ENCODE measurements around the gene PNISR.

PNISR gene

GRCh38 chr6:99409672-99410071 is 15.4 kb downstream of the PNISR start:
- no peak for DNase-seq (ENCODE audit: low read depth in 1 of 2, low spot score in 1 of 2)

- no peak for DNase-seq (ENCODE audit: low read depth in 1 of 2, low spot score in 1 of 2)
Measured at GRCh38 chr6:99407076-99407475, 18.0 kb downstream of the PNISR start.

- DNase-seq (ENCODE audit: low read depth in 1 of 2, low spot score in 1 of 2): no peak
Measured at GRCh38 chr6:99402448-99402847, 22.7 kb downstream of the PNISR start.

GRCh38 chr6:99397287-99397686 is 27.8 kb downstream of the PNISR start:
- no peak for DNase-seq (ENCODE audit: low read depth in 1 of 2, low spot score in 1 of 2)

GRCh38 chr6:99393698-99394531 is 31.2 kb downstream of the PNISR start, which contains the start of gene COQ3:
COQ3 (minus strand) TSS chr6:99394195; CDS start chr6:99394179, 16 bp downstream.
- DNase-seq (ENCODE audit: low read depth in 1 of 2, low spot score in 1 of 2): peak; percentile 42 to 51

- no peak for DNase-seq (ENCODE audit: low read depth in 1 of 2, low spot score in 1 of 2)
Measured at GRCh38 chr6:99393366-99393697, 31.8 kb downstream of the PNISR start.

- no peak for DNase-seq (ENCODE audit: low read depth in 1 of 2, low spot score in 1 of 2)
Measured at GRCh38 chr6:99390896-99391295, 34.2 kb downstream of the PNISR start.

GRCh38 chr6:99384507-99384906 is 40.6 kb downstream of the PNISR start:
- no peak for DNase-seq (ENCODE audit: low read depth in 1 of 2, low spot score in 1 of 2)

GRCh38 chr6:99378636-99379035 is 46.5 kb downstream of the PNISR start:
- no peak for DNase-seq (ENCODE audit: low read depth in 1 of 2, low spot score in 1 of 2)

GRCh38 chr6:99369533-99369932 is 55.6 kb downstream of the PNISR start:
- no peak for DNase-seq (ENCODE audit: low read depth in 1 of 2, low spot score in 1 of 2)

- DNase-seq (ENCODE audit: low read depth in 1 of 2, low spot score in 1 of 2): no peak
Measured at GRCh38 chr6:99366852-99367251, 58.3 kb downstream of the PNISR start.

GRCh38 chr6:99364026-99364425 is 61.1 kb downstream of the PNISR start:
- no peak for DNase-seq (ENCODE audit: low read depth in 1 of 2, low spot score in 1 of 2)

GRCh38 chr6:99362678-99363268 is 62.3 kb downstream of the PNISR start:
- no peak for DNase-seq (ENCODE audit: low read depth in 1 of 2, low spot score in 1 of 2)

GRCh38 chr6:99359800-99360199 is 65.3 kb downstream of the PNISR start:
- DNase-seq (ENCODE audit: low read depth in 1 of 2, low spot score in 1 of 2): no peak

GRCh38 chr6:99356641-99357040 is 68.5 kb downstream of the PNISR start:
- DNase-seq (ENCODE audit: low read depth in 1 of 2, low spot score in 1 of 2): no peak

GRCh38 chr6:99354983-99355382 is 70.1 kb downstream of the PNISR start:
- no peak for DNase-seq (ENCODE audit: low read depth in 1 of 2, low spot score in 1 of 2)

GRCh38 chr6:99353126-99353525 is 72.0 kb downstream of the PNISR start:
- DNase-seq (ENCODE audit: low read depth in 1 of 2, low spot score in 1 of 2): no peak

- no peak for DNase-seq (ENCODE audit: low read depth in 1 of 2, low spot score in 1 of 2)
Measured at GRCh38 chr6:99350573-99350972, 74.5 kb downstream of the PNISR start.

GRCh38 chr6:99349171-99350141 is 75.7 kb downstream of the PNISR start, which contains the start of gene FAXC:
FAXC (minus strand) TSS chr6:99349674; CDS start chr6:99349372, 302 bp downstream.
- DNase-seq (ENCODE audit: low read depth in 1 of 2, low spot score in 1 of 2): no peak

- no peak for DNase-seq (ENCODE audit: low read depth in 1 of 2, low spot score in 1 of 2)
Measured at GRCh38 chr6:99348288-99349170, 76.6 kb downstream of the PNISR start.
